SH-SY5Y (cell line): ENCODE measurements around the gene PAPLN.

Source experiments
- GATA2 ChIP-seq: IDR thresholded peaks from 2 replicates; pipeline ENCODE4 v1.6.1; 2011; ENCODE audit warnings: mild to moderate bottlenecking, low read depth, low read length
- GATA3 ChIP-seq: IDR thresholded peaks from 2 replicates; pipeline ENCODE4 v1.6.1; 2011; ENCODE audit warnings: low read depth, mild to moderate bottlenecking, low read length, moderate library complexity

DNA sequence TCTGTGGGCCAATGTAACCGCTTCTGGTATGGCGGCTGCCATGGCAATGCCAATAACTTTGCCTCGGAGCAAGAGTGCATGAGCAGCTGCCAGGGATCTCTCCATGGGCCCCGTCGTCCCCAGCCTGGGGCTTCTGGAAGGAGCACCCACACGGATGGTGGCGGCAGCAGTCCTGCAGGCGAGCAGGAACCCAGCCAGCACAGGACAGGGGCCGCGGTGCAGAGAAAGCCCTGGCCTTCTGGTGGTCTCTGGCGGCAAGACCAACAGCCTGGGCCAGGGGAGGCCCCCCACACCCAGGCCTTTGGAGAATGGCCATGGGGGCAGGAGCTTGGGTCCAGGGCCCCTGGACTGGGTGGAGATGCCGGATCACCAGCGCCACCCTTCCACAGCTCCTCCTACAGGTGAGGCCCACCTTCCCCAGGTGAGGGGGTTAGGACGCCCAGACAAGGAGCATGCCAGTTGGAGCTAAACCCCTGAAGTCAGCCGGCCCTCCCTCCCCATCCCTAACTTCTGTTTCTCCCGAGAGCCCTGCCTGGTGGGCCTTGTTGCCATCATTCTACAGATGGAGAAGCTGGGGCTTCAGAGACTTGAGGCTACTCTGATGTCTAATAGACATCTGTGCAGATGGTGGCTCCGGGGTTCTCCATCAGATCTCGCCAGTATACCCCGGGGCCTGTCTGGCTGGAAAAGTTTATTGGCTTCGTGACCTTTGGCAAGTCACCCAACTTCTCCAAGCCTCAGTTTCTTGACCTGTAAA lies 25.3 kb downstream of the PAPLN start:
- TF ChIP-seq GATA3 (no peak), GATA2 (no peak)
